ENCODE results near the gene LLGL2.

DNA sequence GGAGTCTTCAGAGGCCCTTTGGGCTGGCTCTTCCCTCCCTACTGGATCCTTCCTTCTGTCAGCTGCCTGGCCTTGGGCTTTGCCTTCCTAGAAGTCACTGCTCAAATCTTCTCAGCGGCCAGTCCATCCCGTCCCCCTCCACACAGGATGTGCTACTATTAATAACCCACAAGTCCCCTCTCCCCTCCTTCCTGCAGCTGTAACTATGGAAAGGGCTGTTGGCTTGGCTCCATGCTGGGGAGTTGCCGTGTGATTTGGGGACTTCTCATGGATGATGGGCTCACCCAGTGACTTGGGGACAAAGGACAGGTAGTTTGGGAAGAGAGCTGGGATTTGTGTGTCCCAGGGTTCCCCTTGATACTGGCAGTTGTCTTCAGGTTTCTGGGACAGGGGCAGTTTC lies 49.6 kb upstream of the LLGL2 start:
- TF ChIP-seq, protein P1, sequence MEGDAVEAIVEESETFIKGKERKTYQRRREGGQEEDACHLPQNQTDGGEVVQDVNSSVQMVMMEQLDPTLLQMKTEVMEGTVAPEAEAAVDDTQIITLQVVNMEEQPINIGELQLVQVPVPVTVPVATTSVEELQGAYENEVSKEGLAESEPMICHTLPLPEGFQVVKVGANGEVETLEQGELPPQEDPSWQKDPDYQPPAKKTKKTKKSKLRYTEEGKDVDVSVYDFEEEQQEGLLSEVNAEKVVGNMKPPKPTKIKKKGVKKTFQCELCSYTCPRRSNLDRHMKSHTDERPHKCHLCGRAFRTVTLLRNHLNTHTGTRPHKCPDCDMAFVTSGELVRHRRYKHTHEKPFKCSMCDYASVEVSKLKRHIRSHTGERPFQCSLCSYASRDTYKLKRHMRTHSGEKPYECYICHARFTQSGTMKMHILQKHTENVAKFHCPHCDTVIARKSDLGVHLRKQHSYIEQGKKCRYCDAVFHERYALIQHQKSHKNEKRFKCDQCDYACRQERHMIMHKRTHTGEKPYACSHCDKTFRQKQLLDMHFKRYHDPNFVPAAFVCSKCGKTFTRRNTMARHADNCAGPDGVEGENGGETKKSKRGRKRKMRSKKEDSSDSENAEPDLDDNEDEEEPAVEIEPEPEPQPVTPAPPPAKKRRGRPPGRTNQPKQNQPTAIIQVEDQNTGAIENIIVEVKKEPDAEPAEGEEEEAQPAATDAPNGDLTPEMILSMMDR (IDR thresholded peaks at IDR 0.05) = no peak
- no peak for TF ChIP-seq POLR2A (IDR thresholded peaks at IDR 0.05)
- no peak for TF ChIP-seq POLR2AphosphoS5 (IDR thresholded peaks at IDR 0.05; ENCODE audit: insufficient read depth in 1 of 2, low read depth in 1 of 2)

All from vagina (tissue), 2 donors.